Measurements from ENCODE around the gene CASKIN1.

GRCh38 chr16:2214719-2214968, 18.2 kb upstream of the CASKIN1 start, which contains the start of gene PGP:
- TF ChIP-seq YY1 (IDR thresholded peaks at IDR 0.05; ENCODE audit: insufficient read depth, insufficient read length) (no peak), ZNF274 (IDR thresholded peaks at IDR 0.05; ENCODE audit: low read depth, low read length) (no peak)

Data from NT2/D1 (cell line).